HG03108 (cell line): Measurements from ENCODE around the gene PLA2G2F.
A peak's percentile ranks its signal among the peaks of the same experiment; 100 is the strongest.
"Not testable (repeated sequence)": the region's sequence is repeated elsewhere in the genome, so short reads cannot be mapped to it uniquely, and the experiment has no call there.

Source experiments
- ATAC-seq: cut with Tn5 transposase; IDR thresholded peaks from one replicate; pipeline ENCODE4 v1.9.1; 2021; ENCODE audit warnings: moderate library complexity; ENCODE audit not compliant: unreplicated experiment

PLA2G2F gene

DNA sequence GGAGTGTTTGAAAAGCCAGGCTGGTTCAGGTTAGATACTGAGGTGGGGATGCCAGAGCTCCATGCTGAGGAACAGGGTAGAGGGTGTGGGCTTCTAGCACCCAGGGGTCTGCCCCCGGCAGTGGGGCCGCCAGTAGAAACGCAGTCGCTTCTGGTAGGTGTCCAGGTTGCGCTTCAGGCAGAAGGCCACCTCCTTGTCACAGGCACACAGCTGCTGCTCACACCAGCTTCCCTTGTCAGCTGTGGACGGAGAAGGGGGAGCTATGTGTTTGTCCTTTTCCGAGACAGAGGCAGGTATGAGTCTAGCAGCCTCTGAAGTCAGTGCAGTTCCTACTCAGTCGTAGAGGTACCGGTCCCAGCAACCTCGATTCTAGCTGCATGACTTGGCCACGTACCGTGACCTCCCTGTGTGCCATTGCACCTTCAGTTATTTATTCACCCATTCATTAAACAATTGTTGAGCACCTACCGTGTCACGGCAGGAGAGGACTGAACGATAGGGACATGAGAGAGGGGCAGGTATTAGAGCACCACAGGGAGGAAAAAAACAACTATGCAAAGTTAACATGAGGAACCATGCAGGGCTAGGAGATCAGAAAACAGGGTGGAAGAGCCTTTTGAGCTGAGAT, 25.0 kb upstream of the PLA2G2F start:
- no peak for ATAC-seq

DNA sequence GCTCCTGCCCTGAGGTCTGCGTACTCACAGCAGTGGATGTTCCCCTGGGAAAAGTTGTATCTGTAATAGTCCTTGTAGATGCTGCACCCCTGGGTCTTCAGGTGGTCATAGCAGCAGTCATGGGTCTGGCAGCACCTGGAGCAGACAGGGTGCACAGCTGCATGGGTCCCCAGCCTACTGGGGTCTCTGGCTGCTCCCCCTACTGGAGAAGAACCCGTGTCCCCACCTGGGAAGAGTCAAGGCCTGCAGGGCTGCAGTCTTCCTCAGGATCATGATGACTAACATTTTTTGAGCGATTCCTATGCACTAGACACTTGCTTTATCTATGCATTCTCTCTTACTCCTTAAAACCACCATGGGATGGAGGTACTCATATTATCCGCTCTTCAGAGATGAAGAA, 23.6 kb upstream of the PLA2G2F start:
- no peak for ATAC-seq

DNA sequence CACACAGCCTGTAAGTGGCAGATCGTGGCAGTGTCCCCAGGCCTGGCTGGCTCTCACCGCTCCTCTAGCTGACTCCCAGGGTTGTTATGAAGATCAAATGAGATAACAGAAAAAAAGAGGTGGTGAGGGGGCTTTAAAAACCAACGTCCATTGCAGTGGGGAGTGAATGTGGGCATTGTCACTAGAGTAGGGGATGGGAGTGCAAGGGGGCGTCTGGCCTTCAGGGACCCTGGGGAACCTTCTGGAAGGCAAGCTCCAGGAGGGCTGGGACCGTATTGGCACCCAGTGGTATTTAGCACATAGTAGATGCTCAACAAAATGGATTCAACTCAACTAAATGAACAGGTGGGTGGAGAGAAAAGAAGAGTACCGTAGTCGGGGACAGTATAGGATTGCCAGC, 23.2 kb upstream of the PLA2G2F start:
- no peak for ATAC-seq

DNA sequence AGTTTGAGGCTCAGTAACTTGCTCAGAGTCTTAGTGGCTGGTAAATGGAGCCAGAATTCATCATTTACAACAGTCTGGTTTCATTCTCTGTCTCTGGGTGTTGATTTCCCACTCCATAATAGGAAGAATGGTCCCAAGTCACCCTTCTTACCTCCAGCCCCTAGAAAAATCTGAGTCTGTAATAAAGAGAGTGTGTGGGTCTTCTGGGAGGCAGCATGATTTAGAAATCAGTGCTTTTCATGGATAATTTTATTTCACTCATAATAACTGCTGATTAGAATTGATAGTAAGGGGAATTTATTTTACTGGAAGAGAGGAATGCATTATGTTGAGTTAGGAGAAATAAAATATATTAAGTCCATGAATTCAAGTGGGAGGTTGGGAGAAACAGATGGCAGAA, 21.9 kb upstream of the PLA2G2F start:
- ATAC-seq, result no peak

GRCh38 chr1:20119347-20119746, 19.8 kb upstream of the PLA2G2F start, which contains the start of gene PLA2G2D:
TSS of gene PLA2G2D (minus strand) at chr1:20119536. CDS start at chr1:20119498, 38 bp downstream.
- ATAC-seq, result no peak

GRCh38 chr1:20120796-20121195, 18.3 kb upstream of the PLA2G2F start:
- no peak for ATAC-seq

- ATAC-seq, result no peak
These were observed 15.2 kb upstream of the PLA2G2F start for GRCh38 chr1:20123722-20124455.

GRCh38 chr1:20124456-20125057, 14.6 kb upstream of the PLA2G2F start:
- no peak for ATAC-seq

GRCh38 chr1:20125100-20125499, 14.0 kb upstream of the PLA2G2F start:
- no peak for ATAC-seq

DNA sequence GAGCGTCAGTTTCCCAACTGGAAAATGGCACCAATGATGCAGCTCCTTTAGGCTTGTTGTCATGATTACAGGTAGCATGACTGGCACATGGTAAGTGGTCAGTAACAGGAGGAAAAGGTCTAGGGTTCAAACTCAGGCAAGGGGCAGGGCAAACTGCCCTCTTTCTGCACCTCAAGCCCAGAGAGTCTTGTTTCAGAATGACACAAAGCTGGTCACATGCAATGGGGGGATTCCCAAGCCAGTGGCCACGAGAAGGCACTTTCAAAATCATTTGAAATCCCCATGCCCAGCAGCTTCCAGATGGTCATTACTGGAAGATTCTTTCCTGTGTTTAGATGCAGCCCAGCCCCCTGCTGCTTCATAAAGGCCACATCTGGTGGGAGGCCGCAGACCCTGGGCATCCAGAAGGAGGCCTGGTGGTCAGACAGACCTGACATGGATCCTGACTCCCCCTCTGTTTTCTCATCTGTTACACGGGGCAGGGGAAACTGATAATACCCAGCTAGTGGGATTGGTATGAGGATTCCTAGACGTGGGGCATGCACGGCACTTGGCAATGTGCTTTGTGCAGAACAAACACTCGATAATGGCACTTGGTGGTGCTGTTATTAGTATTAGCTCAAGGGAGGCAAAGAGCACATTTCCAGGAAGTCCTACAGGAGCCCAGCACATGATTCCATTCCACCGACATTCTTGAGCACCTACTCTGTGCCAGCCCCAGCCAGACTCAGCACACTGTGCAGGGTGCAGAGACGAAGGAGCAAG, 12.9 kb upstream of the PLA2G2F start:
- peak; percentile 45 for ATAC-seq

GRCh38 chr1:20126806-20127440, 12.2 kb upstream of the PLA2G2F start:
- ATAC-seq, result no peak

GRCh38 chr1:20130518-20130917, 8.6 kb upstream of the PLA2G2F start:
- not testable (repeated sequence) for ATAC-seq

DNA sequence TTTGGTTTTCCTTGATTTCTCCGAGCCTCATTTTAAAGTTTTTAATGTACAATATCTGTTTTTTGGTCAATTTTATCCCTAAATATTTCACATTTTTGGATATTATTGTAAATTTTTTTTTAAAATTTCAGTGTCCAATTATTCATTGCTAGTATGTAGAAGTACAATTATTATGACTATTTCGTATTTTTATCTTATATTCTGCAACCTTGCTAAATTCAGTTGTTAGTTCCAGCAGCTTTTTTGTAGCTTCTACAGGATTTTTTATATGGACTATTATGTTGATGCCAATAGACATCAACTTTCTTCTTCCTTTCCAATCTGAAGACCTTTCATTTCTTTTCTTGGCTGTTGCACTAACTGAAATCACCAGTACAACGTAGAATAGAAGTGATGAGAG, 4.1 kb upstream of the PLA2G2F start:
- no peak for ATAC-seq

GRCh38 chr1:20136249-20136648, 2.9 kb upstream of the PLA2G2F start:
- ATAC-seq, result no peak

- ATAC-seq, result no peak
These were observed 2.1 kb upstream of the PLA2G2F start for GRCh38 chr1:20137055-20137454.

- no peak for ATAC-seq
These were observed 1.5 kb upstream of the PLA2G2F start for GRCh38 chr1:20137604-20138003.

GRCh38 chr1:20138346-20138745, 777 bp upstream of the PLA2G2F start:
- no peak for ATAC-seq

DNA sequence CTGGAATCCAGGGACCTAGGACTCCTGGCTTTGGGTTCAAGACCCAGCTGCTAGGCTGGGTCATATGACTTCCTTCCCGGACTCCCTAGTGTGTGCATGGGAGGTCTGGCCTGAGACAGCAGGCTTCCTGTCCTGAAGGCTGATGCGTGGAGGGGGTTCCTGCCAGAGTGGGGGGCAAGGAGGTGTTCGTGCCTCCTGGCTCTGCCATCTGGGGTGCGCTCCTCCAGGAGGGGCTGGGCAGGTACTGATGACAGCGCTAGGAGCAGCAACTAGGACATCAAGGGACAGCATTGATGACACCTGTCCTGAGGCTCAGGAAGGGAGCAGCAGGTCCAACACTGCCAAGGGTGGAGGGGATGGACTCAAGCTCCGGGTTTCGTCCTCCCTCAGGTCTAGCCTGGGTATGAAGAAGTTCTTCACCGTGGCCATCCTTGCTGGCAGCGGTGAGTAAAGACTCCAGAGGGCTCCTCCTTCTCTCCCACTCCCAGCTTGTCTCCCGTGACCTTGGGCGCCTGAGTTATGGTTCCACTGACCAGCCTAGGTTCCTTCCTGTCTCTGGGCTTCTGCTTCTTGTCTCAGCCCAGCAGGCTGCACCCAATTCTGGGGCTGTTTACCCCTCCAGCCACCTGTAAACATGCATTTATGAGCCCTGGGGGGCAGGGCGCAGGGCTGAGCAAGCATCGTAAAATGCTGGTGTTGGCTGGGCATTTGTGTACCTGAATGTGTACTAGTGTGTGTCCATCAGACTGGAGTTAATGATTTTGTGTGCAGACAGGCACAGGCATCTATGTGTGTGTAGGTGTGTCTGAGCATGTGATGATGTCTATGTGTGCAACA, 871 bp downstream of the PLA2G2F start:
- no peak for ATAC-seq

GRCh38 chr1:20141001-20141400, 1.9 kb downstream of the PLA2G2F start:
- no peak for ATAC-seq

- ATAC-seq, result no peak
These were observed 2.3 kb downstream of the PLA2G2F start for GRCh38 chr1:20141466-20141865.
